Transverse colon (tissue), 4 donors: ENCODE data around the gene SLC23A1. TPM values are rescaled to one million over a fixed set of nuclear protein-coding genes. Genes with fewer than 3 reads are reported as not detected.

Source experiments
- DNase-seq: peaks from one replicate; pipeline ENCODE4 v3.0.0-alpha.2; 2019
- H3K27ac ChIP-seq, 4 donors: fragments of 200-600 bp; sonication (generic); 2 replicates each; pipeline ENCODE4 v1.5.1; 2016 to 2018; ENCODE audit warnings: inconsistent platforms in 4 of 4
- H3K27me3 ChIP-seq: fragments of 200-600 bp; sonication (generic); 2 replicates; pipeline ENCODE4 v1.5.1; 2017; ENCODE audit warnings: inconsistent platforms
- H3K36me3 ChIP-seq, 4 donors: fragments of 200-600 bp; sonication (generic); 2 replicates each; pipeline ENCODE4 v1.5.1; 2017 to 2019; ENCODE audit warnings: inconsistent platforms in 4 of 4
- H3K4me1 ChIP-seq, 4 donors: fragments of 200-600 bp; sonication (generic); 2 replicates each; pipeline ENCODE4 v1.5.1; 2017 to 2020; ENCODE audit warnings: inconsistent platforms in 4 of 4
- H3K4me3 ChIP-seq, 4 donors: fragments of 200-600 bp; sonication (generic); 1 replicate in 1 of 4; 2 replicates in 3 of 4; pipeline versions ENCODE4 v1.5.1 to v1.6.1; 2017 to 2019; ENCODE audit warnings: inconsistent platforms in 4 of 4
- H3K9me3 ChIP-seq, 2 donors: fragments of 200-600 bp; sonication (generic); 2 replicates each; pipeline ENCODE4 v1.5.1; 2017 to 2019; ENCODE audit warnings: inconsistent platforms in 2 of 2
- CTCF ChIP-seq, 5 experiments: fragments of 200-600 bp in 3 of 5; fragments of 450-650 bp in 2 of 5; sonication (generic) in 3 of 5; IDR thresholded peaks; 1 replicate in 2 of 5; 2 replicates in 3 of 5; pipeline ENCODE4 v1.5.1; 2016 to 2017; ENCODE audit warnings: antibody characterized with exemption in 5 of 5, inconsistent platforms in 3 of 5, mild to moderate bottlenecking in 2 of 5, moderate library complexity in 1 of 5
- EP300 ChIP-seq: sonication (generic); formaldehyde crosslinking; IDR thresholded peaks from one replicate; pipeline ENCODE4 v1.6.1; 2017; ENCODE audit warnings: antibody characterized with exemption, low read depth
- POLR2A ChIP-seq: fragments of 450-650 bp; IDR thresholded peaks from one replicate; pipeline ENCODE4 v1.6.1; 2016; ENCODE audit warnings: antibody characterized with exemption, mild to moderate bottlenecking, moderate library complexity
- POLR2AphosphoS5 ChIP-seq, 3 donors: sonication (generic); formaldehyde crosslinking; IDR thresholded peaks; one replicate each; pipeline ENCODE4 v1.6.1; 2016; ENCODE audit warnings: antibody characterized with exemption in 3 of 3
- WGBS, 2 donors: methylation state at CpG; one replicate each; pipeline ENCODE4 v1.1.5; 2018; ENCODE audit warnings: low coverage in 1 of 2; 5-methylcytosine and 5-hydroxymethylcytosine counted together
- in situ Hi-C, 4 donors: fragments of 200-750 bp; cut with MboI; loops; one replicate each; pipeline versions ENCODE4 v1.15.0 to v1.15.1; 2017; ENCODE audit warnings: low sequenced_read_pairs in 3 of 4, low pct_ligation_motif_present in 1 of 4, low pct_unique_long_range_greater_than_20kb in 1 of 4
- intact Hi-C: fragments of 100-400 bp; cut with DNase I; formaldehyde crosslinking; loops from one replicate; pipeline ENCODE4 v1.15.1; 2023; ENCODE audit warnings: low total_unique reads
- total RNA-seq, 4 donors: library from RNA; depleted of rRNA; stranded (reverse); fragments of >200 nt; gene quantifications; one replicate each; pipeline ENCODE4 v1.1.0, GENCODE V29; 2016

The SLC23A1 gene
- total RNA-seq, 4 donors from 2014 or later: 0.80 to 9.5 (median 7.4) TPM; not detected in 1

GRCh38 chr5:139394123-139394653 lies 11.1 kb upstream of the SLC23A1 start:
- Histone ChIP-seq H3K4me3 (peak overlapping the region; percentile 4 to 61 (median 36)), H3K9me3 (no peaks in the 10 kb centered on the region), H3K27me3 (peaks cover 21% of the 10 kb centered on the region), H3K36me3 (no peaks in the 10 kb centered on the region), H3K4me1 (peaks cover 0 to 46% (median 37%) of the 10 kb centered on the region in 4 donors), H3K27ac (peak overlapping the region in 2 of 4 donors; percentile 0 to 8)
- intact Hi-C loops: no loop called here
- in situ Hi-C loops: no loop called here
- peak in 3 of 5 experiments; percentile 30 to 53 (median 36) for TF ChIP-seq CTCF (IDR thresholded peaks at IDR 0.05)
- TF ChIP-seq POLR2A: no peak
- 20% methylated on average over 30 of the region's 62 CpGs; no CpG with 5 or more reads in 1 of the 2 donors for WGBS, 2 donors
- peak; percentile 71 for DNase-seq

DNA sequence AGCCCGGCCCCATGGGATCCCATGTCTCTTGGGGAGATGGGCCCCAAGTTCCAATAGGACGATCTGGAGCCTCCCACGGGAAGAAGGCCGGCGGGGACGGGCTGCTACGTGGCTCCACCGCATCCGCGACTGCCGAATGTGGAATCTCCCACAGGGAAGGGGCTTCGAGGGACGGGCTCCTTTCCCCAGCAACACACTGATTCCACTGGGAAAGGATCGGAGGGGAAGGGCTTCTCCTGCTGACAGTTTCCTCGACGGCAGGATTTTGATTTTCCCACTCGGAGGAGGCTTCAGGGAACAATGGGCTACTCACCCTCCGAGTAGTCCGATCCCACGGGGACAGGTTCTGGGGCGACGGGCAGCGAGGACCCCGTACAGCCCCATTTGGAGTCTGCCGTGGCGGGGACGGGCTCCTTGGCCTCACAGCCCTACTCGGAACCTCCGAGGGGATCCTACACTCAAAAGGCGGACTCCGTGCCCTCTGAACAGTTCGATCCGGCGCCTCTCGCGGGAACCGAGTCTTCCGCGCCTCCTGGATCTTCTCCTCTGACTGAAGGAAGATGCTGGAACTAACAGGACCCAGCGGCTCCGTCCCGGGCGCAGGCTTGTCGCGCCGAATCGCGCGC lies 10.5 kb upstream of the SLC23A1 start:
- Histone ChIP-seq H3K27ac (peak overlapping the region in 1 of 4 donors; percentile 82), H3K36me3 (no peaks in the 10 kb centered on the region), H3K4me3 (peak overlapping the region; percentile 0 to 61 (median 36)), H3K4me1 (peaks cover 0 to 52% (median 42%) of the 10 kb centered on the region in 4 donors), H3K9me3 (no peaks in the 10 kb centered on the region), H3K27me3 (peaks cover 21% of the 10 kb centered on the region)
- 19 to 27% methylated on average over 11 to 48 of the region's 49 CpGs for WGBS, 2 donors
- DNase-seq: no peak
- in situ Hi-C loops (no loop called here), intact Hi-C loops (no loop called here)
- TF ChIP-seq POLR2A (peak; percentile 9), EP300 (no peak), CTCF (IDR thresholded peaks at IDR 0.05) (no peak), POLR2AphosphoS5 (IDR thresholded peaks at IDR 0.05) (no peak)

- Histone ChIP-seq H3K36me3 (no peaks in the 10 kb centered on the region), H3K9me3 (no peaks in the 10 kb centered on the region), H3K4me3 (peak overlapping the region; percentile 2 to 61 (median 36)), H3K27me3 (peaks cover 21% of the 10 kb centered on the region), H3K27ac (peak overlapping the region; percentile 81 to 87 (median 82)), H3K4me1 (peaks cover 0 to 57% (median 46%) of the 10 kb centered on the region in 4 donors)
- peak; percentile 89 for DNase-seq
- WGBS, 2 donors: 4% methylated on average over 53 of the region's 77 CpGs; no CpG with 5 or more reads in 1 of the 2 donors
- intact Hi-C loops (no loop called here), in situ Hi-C loops (no loop called here)
- TF ChIP-seq POLR2AphosphoS5 (IDR thresholded peaks at IDR 0.05): peak in 1 of 3 donors; percentile 10
- TF ChIP-seq EP300: no peak
- peak; percentile 63 to 95 (median 65) for TF ChIP-seq CTCF (IDR thresholded peaks at IDR 0.05)
These were observed 9.8 kb upstream of the SLC23A1 start for GRCh38 chr5:139392678-139393496.

GRCh38 chr5:139392324-139392677 lies 9.2 kb upstream of the SLC23A1 start:
- TF ChIP-seq POLR2AphosphoS5 (IDR thresholded peaks at IDR 0.05) (no peak), EP300 (no peak), POLR2A (no peak), CTCF (IDR thresholded peaks at IDR 0.05) (no peak)
- intact Hi-C loops (no loop called here), in situ Hi-C loops (no loop called here)
- Histone ChIP-seq H3K4me1 (peaks cover 0 to 63% (median 50%) of the 10 kb centered on the region in 4 donors), H3K4me3 (peak overlapping the region in 3 of 4 donors; percentile 29 to 61 (median 44)), H3K27ac (peak overlapping the region; percentile 81 to 87 (median 82)), H3K27me3 (peaks cover 21% of the 10 kb centered on the region), H3K9me3 (no peaks in the 10 kb centered on the region), H3K36me3 (no peaks in the 10 kb centered on the region)
- no peak for DNase-seq
- WGBS, 2 donors: 15% methylated on average over 21 of the region's 36 CpGs; no CpG with 5 or more reads in 1 of the 2 donors
